GM23338 (cell line): ENCODE results near the gene TP73.

ENCODE experiments used
- POLR2AphosphoS5 ChIP-seq: IDR thresholded peaks from 2 replicates; pipeline ENCODE4 v1.6.1; 2016; ENCODE audit warnings: antibody characterized with exemption, low read depth
- TF ChIP-seq, protein P1 (sequence below): IDR thresholded peaks from one replicate; pipeline ENCODE4 v1.6.1; 2018; ENCODE audit warnings: antibody characterized with exemption; ENCODE audit not compliant: unreplicated experiment

DNA sequence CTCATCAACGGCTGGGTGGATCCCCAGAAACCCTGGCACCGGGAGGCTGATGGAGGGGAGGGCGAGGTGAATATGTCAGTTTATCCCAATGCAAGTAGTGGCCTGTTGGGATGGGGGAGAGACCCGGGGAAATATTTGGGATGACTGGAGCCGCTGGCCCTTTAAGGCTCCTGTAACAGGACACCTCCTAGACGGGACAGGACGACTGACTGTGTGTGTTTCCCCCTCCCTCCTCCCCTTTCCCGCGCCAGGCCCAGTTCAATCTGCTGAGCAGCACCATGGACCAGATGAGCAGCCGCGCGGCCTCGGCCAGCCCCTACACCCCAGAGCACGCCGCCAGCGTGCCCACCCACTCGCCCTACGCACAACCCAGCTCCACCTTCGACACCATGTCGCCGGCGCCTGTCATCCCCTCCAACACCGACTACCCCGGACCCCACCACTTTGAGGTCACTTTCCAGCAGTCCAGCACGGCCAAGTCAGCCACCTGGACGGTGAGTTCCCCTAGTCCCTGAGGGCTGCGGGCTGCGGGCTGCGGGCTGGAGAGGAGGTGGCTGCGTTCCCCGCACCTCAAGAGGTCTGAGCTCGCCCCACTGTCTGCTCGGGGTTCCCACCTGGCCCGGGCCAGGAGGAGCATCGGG lies 55.1 kb downstream of the TP73 start:
- TF ChIP-seq, protein P1, sequence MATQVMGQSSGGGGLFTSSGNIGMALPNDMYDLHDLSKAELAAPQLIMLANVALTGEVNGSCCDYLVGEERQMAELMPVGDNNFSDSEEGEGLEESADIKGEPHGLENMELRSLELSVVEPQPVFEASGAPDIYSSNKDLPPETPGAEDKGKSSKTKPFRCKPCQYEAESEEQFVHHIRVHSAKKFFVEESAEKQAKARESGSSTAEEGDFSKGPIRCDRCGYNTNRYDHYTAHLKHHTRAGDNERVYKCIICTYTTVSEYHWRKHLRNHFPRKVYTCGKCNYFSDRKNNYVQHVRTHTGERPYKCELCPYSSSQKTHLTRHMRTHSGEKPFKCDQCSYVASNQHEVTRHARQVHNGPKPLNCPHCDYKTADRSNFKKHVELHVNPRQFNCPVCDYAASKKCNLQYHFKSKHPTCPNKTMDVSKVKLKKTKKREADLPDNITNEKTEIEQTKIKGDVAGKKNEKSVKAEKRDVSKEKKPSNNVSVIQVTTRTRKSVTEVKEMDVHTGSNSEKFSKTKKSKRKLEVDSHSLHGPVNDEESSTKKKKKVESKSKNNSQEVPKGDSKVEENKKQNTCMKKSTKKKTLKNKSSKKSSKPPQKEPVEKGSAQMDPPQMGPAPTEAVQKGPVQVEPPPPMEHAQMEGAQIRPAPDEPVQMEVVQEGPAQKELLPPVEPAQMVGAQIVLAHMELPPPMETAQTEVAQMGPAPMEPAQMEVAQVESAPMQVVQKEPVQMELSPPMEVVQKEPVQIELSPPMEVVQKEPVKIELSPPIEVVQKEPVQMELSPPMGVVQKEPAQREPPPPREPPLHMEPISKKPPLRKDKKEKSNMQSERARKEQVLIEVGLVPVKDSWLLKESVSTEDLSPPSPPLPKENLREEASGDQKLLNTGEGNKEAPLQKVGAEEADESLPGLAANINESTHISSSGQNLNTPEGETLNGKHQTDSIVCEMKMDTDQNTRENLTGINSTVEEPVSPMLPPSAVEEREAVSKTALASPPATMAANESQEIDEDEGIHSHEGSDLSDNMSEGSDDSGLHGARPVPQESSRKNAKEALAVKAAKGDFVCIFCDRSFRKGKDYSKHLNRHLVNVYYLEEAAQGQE, result peak; percentile 28
- TF ChIP-seq POLR2AphosphoS5, result no peak
